Measurements from ENCODE around the gene SCML1. TPM values are rescaled to one million over a fixed set of nuclear protein-coding genes. Genes with fewer than 3 reads are reported as not detected.

The SCML1 gene
- total and polyA plus RNA-seq, 9 of the 15 experiments (the other 6 are each of a cell fraction or from before 2014, with no cell fraction given): 0.01 to 0.04 (median 0.04) TPM; not detected in 6

DNA sequence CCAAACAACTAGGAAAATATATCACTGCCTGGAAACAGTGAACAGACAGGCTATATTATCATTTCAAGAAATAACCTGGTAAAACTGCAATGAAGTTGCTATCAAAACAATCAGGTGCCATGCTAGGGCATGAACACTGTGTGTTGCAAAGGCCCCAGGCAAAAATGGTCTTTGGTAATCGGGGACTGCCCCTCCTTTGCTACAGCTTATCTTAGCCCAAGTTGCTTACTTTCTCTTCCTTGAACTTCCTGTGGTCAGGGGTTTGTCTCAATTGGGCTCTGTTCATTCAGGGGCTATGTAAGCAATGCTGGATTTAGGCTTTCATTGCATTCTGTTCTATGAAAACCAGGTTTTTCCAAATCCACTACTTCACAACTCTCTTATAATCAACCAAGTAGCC is 30.4 kb downstream of the SCML1 start:
- H2AFZ ChIP-seq (ENCODE audit: low read depth, low read length): no peak overlapping the region
- no peaks in the 10 kb centered on the region for H3K9me1 ChIP-seq (ENCODE audit: control insufficient read depth, insufficient read depth, low read length)
- H3K9ac ChIP-seq (ENCODE audit: insufficient read depth in 1 of 2, low read depth in 2 of 2, low read length in 2 of 2): no peak overlapping the region
- H3K36me3 ChIP-seq (ENCODE audit: control insufficient read depth, insufficient read depth, low read length): no peaks in the 10 kb centered on the region
- CTCF ChIA-PET (ENCODE audit: low intra/inter-chr PET ratio): no interaction called here
- intact Hi-C loops (cut with micrococcal nuclease): no loop called here
- no peaks in the 10 kb centered on the region; the same call in 1 of the 2 replicates for H4K20me1 ChIP-seq (replicated peaks; ENCODE audit: control insufficient read depth, insufficient read depth, low read length)
- H3K4me2 ChIP-seq (ENCODE audit: insufficient read depth, low read length): no peak overlapping the region
- POLR2A ChIA-PET: no interaction called here
- no peaks in the 10 kb centered on the region for H3K79me2 ChIP-seq (ENCODE audit: control insufficient read depth, insufficient read depth, low read length)
- ATAC-seq (no peak), FAIRE-seq (no peak), DNase-seq (ENCODE audit: extremely low read depth in 1 of 4, low spot score in 3 of 4) (no peak)
- no CpG with 5 or more reads among the region's 1 CpG for WGBS (ENCODE audit: insufficient coverage, low coverage, missing lambda C conversion rate)
- in situ Hi-C loops (cut with MboI): no loop called here
- no TSS peak for BruUV-seq (replicated peaks)
- H3K27ac ChIP-seq (ENCODE audit: extremely low read depth, low read depth, low read length): no peak overlapping the region
- TF ChIP-seq, protein P1, sequence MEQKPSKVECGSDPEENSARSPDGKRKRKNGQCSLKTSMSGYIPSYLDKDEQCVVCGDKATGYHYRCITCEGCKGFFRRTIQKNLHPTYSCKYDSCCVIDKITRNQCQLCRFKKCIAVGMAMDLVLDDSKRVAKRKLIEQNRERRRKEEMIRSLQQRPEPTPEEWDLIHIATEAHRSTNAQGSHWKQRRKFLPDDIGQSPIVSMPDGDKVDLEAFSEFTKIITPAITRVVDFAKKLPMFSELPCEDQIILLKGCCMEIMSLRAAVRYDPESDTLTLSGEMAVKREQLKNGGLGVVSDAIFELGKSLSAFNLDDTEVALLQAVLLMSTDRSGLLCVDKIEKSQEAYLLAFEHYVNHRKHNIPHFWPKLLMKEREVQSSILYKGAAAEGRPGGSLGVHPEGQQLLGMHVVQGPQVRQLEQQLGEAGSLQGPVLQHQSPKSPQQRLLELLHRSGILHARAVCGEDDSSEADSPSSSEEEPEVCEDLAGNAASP (IDR thresholded peaks at IDR 0.05): no peak
- TF ChIP-seq PHTF2 (CRISPR knock-in tag; IDR thresholded peaks at IDR 0.05) (no peak), EGR1 (conservative IDR thresholded peaks at IDR 0.05) (no peak), ZNF644 (tag; IDR thresholded peaks at IDR 0.05; ENCODE audit: low read depth) (no peak), ZC3H8 (IDR thresholded peaks at IDR 0.05) (no peak), KDM5B (IDR thresholded peaks at IDR 0.05; ENCODE audit: insufficient replicate concordance, low read depth, low read length) (no peak), CHD2 (IDR thresholded peaks at IDR 0.05; ENCODE audit: low read depth, low read length) (no peak)
- TF ChIP-seq, protein P2, sequence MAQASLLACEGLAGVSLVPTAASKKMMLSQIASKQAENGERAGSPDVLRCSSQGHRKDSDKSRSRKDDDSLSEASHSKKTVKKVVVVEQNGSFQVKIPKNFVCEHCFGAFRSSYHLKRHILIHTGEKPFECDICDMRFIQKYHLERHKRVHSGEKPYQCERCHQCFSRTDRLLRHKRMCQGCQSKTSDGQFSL (CRISPR knock-in tag; IDR thresholded peaks at IDR 0.05): no peak
- TF ChIP-seq, protein P2 (tag; IDR thresholded peaks at IDR 0.05): no peak
- no peaks in the 10 kb centered on the region for H3K9me3 ChIP-seq (replicated peaks; ENCODE audit: control insufficient read depth, insufficient read depth, low read depth, low read length)
- no peaks in the 10 kb centered on the region for H3K4me1 ChIP-seq (replicated peaks in 1 of 2; ENCODE audit: control insufficient read depth in 2 of 2, insufficient read depth in 2 of 2, low read length in 2 of 2)
- H3K27me3 ChIP-seq (ENCODE audit: control insufficient read depth in 2 of 2, insufficient read depth in 2 of 2, low read length in 2 of 2): no peaks in the 10 kb centered on the region
- H3K4me3 ChIP-seq: no peak overlapping the region

Data from K562 (cell line).